ENCODE data around the gene CCDC184. TPM values are rescaled to one million over a fixed set of nuclear protein-coding genes. Genes with fewer than 3 reads are reported as not detected.

Gene CCDC184
- total and polyA plus RNA-seq, 2 donors (not counting 1 experiment from before 2014, with no cell fraction given) = 0.54 to 1.4 TPM

DNA sequence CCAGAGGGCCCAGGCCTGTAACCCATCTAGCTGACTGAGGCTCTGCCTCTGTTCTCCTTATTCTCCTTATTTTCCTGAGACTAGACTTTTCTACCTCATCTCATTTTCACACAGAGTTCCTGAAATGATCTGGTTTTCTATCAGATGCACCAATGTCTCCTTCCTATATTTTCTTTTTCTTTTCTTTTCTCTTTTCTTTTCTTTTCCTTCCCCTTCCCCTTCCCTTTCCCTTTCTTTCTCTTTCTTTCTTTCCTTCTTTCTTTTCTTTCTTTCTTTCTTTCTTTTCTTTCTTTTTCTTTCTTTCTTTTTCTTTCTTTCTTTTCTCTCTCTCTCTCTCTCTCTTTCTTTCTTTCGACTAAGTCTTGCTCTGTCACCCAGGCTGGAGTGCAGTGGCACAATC is 3.0 kb upstream of the CCDC184 start:
- H3K9me3 Mint-ChIP-seq (ENCODE audit: insufficient read depth) = no peaks in the 10 kb centered on the region
- TF ChIP-seq, protein P1, sequence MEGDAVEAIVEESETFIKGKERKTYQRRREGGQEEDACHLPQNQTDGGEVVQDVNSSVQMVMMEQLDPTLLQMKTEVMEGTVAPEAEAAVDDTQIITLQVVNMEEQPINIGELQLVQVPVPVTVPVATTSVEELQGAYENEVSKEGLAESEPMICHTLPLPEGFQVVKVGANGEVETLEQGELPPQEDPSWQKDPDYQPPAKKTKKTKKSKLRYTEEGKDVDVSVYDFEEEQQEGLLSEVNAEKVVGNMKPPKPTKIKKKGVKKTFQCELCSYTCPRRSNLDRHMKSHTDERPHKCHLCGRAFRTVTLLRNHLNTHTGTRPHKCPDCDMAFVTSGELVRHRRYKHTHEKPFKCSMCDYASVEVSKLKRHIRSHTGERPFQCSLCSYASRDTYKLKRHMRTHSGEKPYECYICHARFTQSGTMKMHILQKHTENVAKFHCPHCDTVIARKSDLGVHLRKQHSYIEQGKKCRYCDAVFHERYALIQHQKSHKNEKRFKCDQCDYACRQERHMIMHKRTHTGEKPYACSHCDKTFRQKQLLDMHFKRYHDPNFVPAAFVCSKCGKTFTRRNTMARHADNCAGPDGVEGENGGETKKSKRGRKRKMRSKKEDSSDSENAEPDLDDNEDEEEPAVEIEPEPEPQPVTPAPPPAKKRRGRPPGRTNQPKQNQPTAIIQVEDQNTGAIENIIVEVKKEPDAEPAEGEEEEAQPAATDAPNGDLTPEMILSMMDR (IDR thresholded peaks at IDR 0.05) = peak; percentile 23
- no peak for TF ChIP-seq EZH2 (IDR thresholded peaks at IDR 0.05; ENCODE audit: borderline replicate concordance, insufficient read depth, low read depth, low read length, poor library complexity, severe bottlenecking)
- ChIA-PET POLR2A (no interaction called here), CTCF (interaction anchor here (1.5 to 2.9 kb wide), 3 partner anchors 9 to 18 kb away, joined by 7 to 13 read pairs (median 9); no protein-coding TSS in a partner anchor)
- Histone ChIP-seq H2AFZ (ENCODE audit: insufficient read depth, low read depth, low read length, poor library complexity, severe bottlenecking) (no peak overlapping the region), H3K4me3 (ENCODE audit: control extremely low read depth in 1 of 5, extremely low read depth in 1 of 5, insufficient read depth in 1 of 5, low read depth in 2 of 5, low read length in 4 of 5) (no peak overlapping the region), H3K36me3 (replicated peaks in 1 of 2; ENCODE audit: control extremely low read depth in 1 of 2, control insufficient read depth in 1 of 2, extremely low read depth in 1 of 2, insufficient read depth in 2 of 2, low read length in 1 of 2) (no peaks in the 10 kb centered on the region), H3K9me3 (ENCODE audit: control extremely low read depth in 1 of 3, control insufficient read depth in 2 of 3, insufficient read depth in 1 of 3, low read length in 2 of 3) (peaks cover 0 to 4% (median 0%) of the 10 kb centered on the region in 3 donors), H3K4me1 (ENCODE audit: control insufficient read depth in 2 of 2, insufficient read depth in 2 of 2, low read length in 2 of 2) (peaks cover 24 to 26% of the 10 kb centered on the region in 2 donors), H3K4me2 (replicated peaks; ENCODE audit: low read depth, low read length, poor library complexity, severe bottlenecking) (no peak overlapping the region), H4K20me1 (ENCODE audit: control insufficient read depth, insufficient read depth, low read length, poor library complexity, severe bottlenecking) (no peaks in the 10 kb centered on the region), H3K79me2 (ENCODE audit: control insufficient read depth, insufficient read depth, low read length) (no peaks in the 10 kb centered on the region), H3K9ac (ENCODE audit: low read length) (no peak overlapping the region), H3K27me3 (replicated peaks in 1 of 4; ENCODE audit: control extremely low read depth in 1 of 4, control insufficient read depth in 3 of 4, insufficient read depth in 4 of 4, low read length in 3 of 4) (peaks cover 0 to 38% (median 22%) of the 10 kb centered on the region in 4 experiments), H3K27ac (ENCODE audit: low read length in 2 of 2) (no peak overlapping the region)
- H3K4me3 Mint-ChIP-seq = no peak overlapping the region
- ATAC-seq (ENCODE audit: low read depth) (no peak), DNase-seq (no peak)
- no peak overlapping the region for H3K27ac Mint-ChIP-seq
- peaks cover 63% of the 10 kb centered on the region for H3K27me3 Mint-ChIP-seq
- intact Hi-C loops (cut with micrococcal nuclease) = loop anchor here (5.0 to 10.0 kb wide), 2 partner anchors 172 to 476 kb away; partner anchors contain the start of genes RPAP3 and ZNF641
- H3K4me1 Mint-ChIP-seq = peaks cover 25% of the 10 kb centered on the region
- WGBS (ENCODE audit: insufficient coverage) = 100% methylated on average over 1 of the region's 1 CpG

GRCh38 chr12:48180857-48181495 is 2.5 kb upstream of the CCDC184 start:
- H3K4me1 ChIP-seq (ENCODE audit: control insufficient read depth in 2 of 2, insufficient read depth in 2 of 2, low read length in 2 of 2) = peaks cover 27 to 29% of the 10 kb centered on the region in 2 donors
- intact Hi-C loops (cut with micrococcal nuclease) = loop anchor here (5.0 to 10.0 kb wide), 2 partner anchors 171 to 476 kb away; partner anchors contain the start of genes RPAP3 and ZNF641
- H3K27ac ChIP-seq (ENCODE audit: low read length in 2 of 2) = no peak overlapping the region
- H3K27me3 ChIP-seq (replicated peaks in 1 of 4; ENCODE audit: control extremely low read depth in 1 of 4, control insufficient read depth in 3 of 4, insufficient read depth in 4 of 4, low read length in 3 of 4) = peaks cover 0 to 36% (median 22%) of the 10 kb centered on the region in 4 experiments
- ChIA-PET POLR2A (no interaction called here), CTCF (interaction anchor here (1.7 to 2.9 kb wide), 2 partner anchors 8 to 16 kb away, joined by 9 to 13 read pairs; no protein-coding TSS in a partner anchor)
- TF ChIP-seq, protein P1 (IDR thresholded peaks at IDR 0.05) = no peak
- no peak for TF ChIP-seq EZH2 (IDR thresholded peaks at IDR 0.05; ENCODE audit: borderline replicate concordance, insufficient read depth, low read depth, low read length, poor library complexity, severe bottlenecking)
- Mint-ChIP-seq H3K27ac (peak overlapping the region; percentile 56), H3K9me3 (ENCODE audit: insufficient read depth) (no peaks in the 10 kb centered on the region), H3K4me1 (peaks cover 28% of the 10 kb centered on the region), H3K27me3 (peaks cover 59% of the 10 kb centered on the region), H3K4me3 (no peak overlapping the region)
- H3K9ac ChIP-seq (ENCODE audit: low read length) = no peak overlapping the region
- 100% methylated on average over 2 of the region's 2 CpGs for WGBS (ENCODE audit: insufficient coverage)
- H4K20me1 ChIP-seq (ENCODE audit: control insufficient read depth, insufficient read depth, low read length, poor library complexity, severe bottlenecking) = no peaks in the 10 kb centered on the region
- H3K36me3 ChIP-seq (replicated peaks in 1 of 2; ENCODE audit: control extremely low read depth in 1 of 2, control insufficient read depth in 1 of 2, extremely low read depth in 1 of 2, insufficient read depth in 2 of 2, low read length in 1 of 2) = no peaks in the 10 kb centered on the region
- DNase-seq = no peak
- no peak overlapping the region for H3K4me3 ChIP-seq (ENCODE audit: control extremely low read depth in 1 of 5, extremely low read depth in 1 of 5, insufficient read depth in 1 of 5, low read depth in 2 of 5, low read length in 4 of 5)
- ATAC-seq (ENCODE audit: low read depth) = no peak
- H3K79me2 ChIP-seq (ENCODE audit: control insufficient read depth, insufficient read depth, low read length) = no peaks in the 10 kb centered on the region
- no peak overlapping the region for H2AFZ ChIP-seq (ENCODE audit: insufficient read depth, low read depth, low read length, poor library complexity, severe bottlenecking)
- H3K9me3 ChIP-seq (ENCODE audit: control extremely low read depth in 1 of 3, control insufficient read depth in 2 of 3, insufficient read depth in 1 of 3, low read length in 2 of 3) = peaks cover 0 to 4% (median 0%) of the 10 kb centered on the region in 3 donors
- H3K4me2 ChIP-seq (replicated peaks; ENCODE audit: low read depth, low read length, poor library complexity, severe bottlenecking) = no peak overlapping the region
